ENCODE measurements around the gene JUN.

GRCh38 chr1:58815686-58816071, 31.8 kb upstream of the JUN start:
- TF ChIP-seq SP1 (IDR thresholded peaks at IDR 0.05) = no peak
- TF ChIP-seq PKNOX1 (IDR thresholded peaks at IDR 0.05) = no peak
- TF ChIP-seq ARNT (IDR thresholded peaks at IDR 0.05) = no peak
- no peak for TF ChIP-seq SUZ12 (IDR thresholded peaks at IDR 0.05)
- no peak for TF ChIP-seq BHLHE40 (IDR thresholded peaks at IDR 0.05; ENCODE audit: borderline replicate concordance)
- TF ChIP-seq FOXK2 (IDR thresholded peaks at IDR 0.05) = no peak
- TF ChIP-seq ZNF384 (IDR thresholded peaks at IDR 0.05) = no peak
- no peak for TF ChIP-seq TARDBP (IDR thresholded peaks at IDR 0.05)
- TF ChIP-seq FOXA1 (IDR thresholded peaks at IDR 0.05) = no peak
- TF ChIP-seq NFRKB (IDR thresholded peaks at IDR 0.05) = no peak
- no peak for TF ChIP-seq CTBP1 (IDR thresholded peaks at IDR 0.05; ENCODE audit: borderline replicate concordance)

Measured in HEK293T (cell line).